Activated CD4-positive, CD25-positive, alpha-beta regulatory T cell (primary cell): ENCODE results near the gene CEP112.

Experiments
- DNase-seq, 4 experiments: peaks; one replicate each; lab custom pipeline; 2025; lab: John Stamatoyannopoulos, UW

The CEP112 gene

GRCh38 chr17:65730711-65731169 lies 461.2 kb downstream of the CEP112 start:
- no peak for DNase-seq

GRCh38 chr17:65729207-65729606 lies 462.7 kb downstream of the CEP112 start:
- DNase-seq: no peak

DNA sequence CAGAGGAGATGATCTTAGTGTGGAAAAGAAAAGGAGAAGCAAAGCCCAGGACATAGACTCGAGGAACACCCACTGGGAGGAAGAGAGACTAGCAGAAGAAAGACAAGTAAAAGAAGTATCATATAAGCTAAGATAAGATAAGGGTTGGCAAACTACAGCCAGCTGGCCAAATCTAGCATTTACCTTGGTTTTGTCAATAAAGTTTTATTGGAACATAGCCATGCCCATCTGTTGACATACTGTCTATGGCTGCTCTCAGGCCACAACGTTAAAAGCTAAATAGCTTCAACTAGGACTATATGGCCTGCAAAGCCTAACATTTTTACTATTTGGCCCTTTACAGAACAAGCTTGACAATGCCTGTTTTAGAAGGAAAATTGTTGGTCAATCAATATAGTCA lies 464.1 kb downstream of the CEP112 start:
- DNase-seq: no peak

GRCh38 chr17:65727246-65727645 lies 464.7 kb downstream of the CEP112 start:
- DNase-seq: no peak

GRCh38 chr17:65723431-65724151 lies 468.3 kb downstream of the CEP112 start:
- DNase-seq: no peak

DNA sequence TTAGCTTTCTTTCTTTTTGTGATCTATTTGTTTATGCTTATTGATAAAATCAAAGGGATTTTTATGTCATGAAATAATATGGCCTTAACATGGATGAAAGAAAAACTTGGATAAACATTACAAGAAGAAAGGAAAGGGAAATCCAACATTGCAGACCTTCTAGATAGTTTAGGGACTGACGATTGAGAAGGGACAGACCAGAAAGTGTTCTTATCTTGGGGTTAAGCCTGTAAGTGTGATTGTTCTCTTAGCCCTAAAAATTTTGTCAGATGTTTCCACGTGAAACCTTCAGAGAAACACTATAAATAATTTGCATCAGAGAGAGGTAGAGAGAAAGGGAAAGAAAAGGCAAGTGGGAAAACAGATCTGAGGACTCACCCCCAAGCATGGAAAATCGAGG lies 473.3 kb downstream of the CEP112 start:
- DNase-seq: no peak

GRCh38 chr17:65712383-65713267 lies 479.3 kb downstream of the CEP112 start:
- no peak for DNase-seq

GRCh38 chr17:65711671-65712276 lies 480.2 kb downstream of the CEP112 start:
- DNase-seq: no peak

GRCh38 chr17:65707780-65708179 lies 484.2 kb downstream of the CEP112 start:
- DNase-seq: no peak

DNA sequence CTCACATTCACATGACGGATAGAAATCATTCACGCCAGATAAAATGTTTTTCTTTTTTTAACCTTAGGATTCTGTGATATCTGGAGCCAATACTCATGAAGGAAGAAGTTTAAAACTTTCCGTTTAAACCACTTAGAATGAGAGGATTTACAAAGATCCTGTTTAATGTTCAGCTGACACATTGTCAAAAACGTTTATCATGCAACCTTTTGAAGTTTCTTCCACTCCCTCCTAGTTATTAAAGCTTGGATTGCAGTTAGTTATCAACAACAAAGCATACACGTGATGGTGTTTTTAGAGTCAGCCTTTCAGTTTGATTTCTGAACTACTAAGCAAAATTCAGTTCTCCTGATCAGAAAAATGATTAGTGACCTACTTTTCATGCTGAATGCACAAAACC lies 487.2 kb downstream of the CEP112 start:
- no peak for DNase-seq

DNA sequence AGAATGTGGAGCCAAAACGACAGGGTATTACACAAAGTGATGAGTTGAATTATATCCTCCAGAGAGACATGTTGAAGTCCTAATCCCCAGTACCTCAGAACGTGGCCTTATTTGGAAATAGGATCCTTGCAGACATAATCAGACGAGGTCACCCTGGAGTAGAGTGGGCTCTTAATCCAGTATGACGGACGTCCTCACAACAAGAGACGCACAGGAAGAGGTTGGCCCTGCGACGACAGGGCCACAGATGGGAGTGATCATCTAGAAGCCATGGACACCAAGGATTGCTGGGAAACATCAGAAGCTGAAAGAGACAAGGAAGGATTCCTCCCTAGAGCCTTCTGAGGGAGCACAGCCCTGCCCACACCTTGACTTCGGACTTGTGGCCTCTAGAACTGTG lies 488.0 kb downstream of the CEP112 start:
- no peak for DNase-seq

DNA sequence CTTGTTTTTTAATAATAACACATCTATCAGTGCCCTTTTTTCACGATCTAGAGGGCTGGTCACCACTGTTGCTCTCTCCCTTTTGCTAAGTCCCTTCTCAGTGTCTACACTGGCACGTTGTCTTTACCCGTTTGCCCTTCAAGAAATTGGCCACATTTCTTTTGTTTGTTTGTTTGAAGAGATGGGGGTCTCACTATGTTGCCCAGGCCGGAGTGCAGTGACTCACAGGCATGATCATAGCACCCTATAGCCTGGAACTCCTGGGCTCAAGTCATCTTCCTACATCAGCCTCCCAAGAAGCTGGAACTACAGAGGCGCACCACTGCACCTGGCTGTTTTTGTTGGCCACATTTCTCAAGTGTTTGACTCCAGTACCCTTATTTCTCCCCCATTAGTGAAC lies 492.5 kb downstream of the CEP112 start:
- no peak for DNase-seq

DNA sequence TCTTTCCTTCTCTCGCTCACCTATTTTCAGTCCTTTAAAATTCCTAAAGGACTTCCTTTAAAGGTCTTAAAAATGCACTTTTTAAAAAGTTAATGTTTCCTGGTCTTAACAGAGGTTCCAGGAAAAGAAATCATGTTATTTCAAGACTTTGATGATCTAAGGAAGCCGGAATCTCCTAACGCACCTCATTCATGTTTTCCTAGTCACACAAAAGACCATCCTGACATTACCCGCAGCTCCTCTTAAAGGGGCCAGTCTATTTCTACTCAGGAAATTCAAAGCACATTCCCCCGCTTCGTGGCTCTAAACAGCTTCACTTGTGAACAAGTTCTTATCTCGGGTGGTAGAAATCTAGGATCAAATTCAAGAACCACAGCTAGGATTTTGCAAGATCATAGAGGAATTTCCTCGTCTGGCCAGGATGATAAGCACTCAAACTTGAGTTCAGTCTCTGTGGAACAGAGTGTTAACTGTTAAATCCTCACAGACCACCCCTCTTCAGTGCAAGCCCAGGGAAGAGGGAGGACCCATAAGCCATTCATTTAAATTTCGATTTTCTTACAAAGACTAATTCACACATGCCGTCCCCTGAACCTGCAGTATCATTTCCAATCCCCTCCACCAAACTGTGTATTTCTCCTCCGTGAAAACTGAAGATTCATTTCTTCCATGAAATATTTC lies 493.4 kb downstream of the CEP112 start:
- DNase-seq: no peak

DNA sequence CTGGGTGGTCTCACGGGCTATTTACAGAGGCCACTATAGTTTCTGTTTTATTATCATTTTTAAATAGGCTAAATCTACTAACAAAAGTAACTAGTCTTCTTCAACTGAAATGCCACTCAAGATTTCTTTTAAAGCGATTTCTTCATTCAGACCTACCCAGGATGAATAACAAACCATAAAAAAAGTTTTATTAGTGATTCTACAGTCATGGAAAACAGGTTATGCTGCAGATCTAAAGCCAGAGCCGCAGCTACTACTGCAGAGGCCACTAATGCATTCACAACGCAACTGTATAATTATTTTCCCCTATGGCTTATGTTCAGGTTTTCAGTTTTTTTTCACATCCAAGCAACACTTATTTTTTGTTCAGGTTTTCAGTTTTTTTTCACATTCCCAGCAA lies 494.3 kb downstream of the CEP112 start:
- DNase-seq: no peak

DNA sequence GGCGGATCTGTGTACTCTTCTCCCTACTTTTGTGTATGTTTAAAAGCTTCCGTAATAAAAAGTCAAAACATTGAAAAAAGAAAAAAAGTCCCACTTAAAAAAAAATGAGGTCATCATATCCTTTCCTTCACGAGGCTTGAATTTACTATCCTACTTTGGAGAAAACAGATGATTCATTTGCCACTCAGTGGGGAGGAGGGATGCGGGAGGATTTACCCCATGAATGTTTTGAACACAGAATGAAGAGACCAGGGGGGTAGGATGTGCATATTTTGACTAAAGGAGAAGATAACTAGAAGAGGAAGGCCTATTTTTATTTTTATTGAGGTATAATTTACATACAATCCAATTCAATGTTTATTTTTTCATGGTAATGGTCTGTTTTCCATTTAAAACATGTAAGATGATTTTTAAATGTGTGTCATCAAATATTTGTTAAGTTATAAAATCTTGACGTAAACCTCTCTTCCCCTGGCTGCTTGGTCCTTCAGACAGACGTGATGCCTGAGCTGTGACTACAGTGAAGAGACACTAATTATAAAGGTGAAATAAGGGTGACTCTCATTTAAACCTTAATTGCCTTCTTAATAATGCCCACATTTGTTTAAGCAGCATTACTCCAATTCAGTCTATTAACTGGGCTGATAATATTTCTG lies 495.1 kb downstream of the CEP112 start:
- no peak for DNase-seq

DNA sequence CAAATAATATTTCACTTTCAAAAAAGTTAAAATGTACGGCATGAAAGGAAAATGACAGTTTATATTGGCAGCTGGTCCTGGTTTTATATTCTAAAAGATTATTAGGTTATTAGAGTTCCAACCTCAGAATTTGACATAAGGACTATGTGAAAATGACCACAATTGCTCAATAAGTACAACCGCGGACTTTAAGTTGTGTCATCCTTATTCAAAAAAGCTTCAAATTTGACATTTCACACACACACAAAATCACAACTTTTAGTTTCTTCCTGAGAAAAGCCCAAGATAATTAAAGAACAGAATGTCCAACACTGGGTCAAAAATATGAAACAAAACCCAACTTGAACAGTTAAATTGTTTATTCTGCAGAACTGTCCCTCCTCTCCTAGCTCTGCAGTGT lies 497.3 kb downstream of the CEP112 start:
- no peak for DNase-seq

GRCh38 chr17:65690626-65691310 lies 501.2 kb downstream of the CEP112 start:
- DNase-seq: no peak

GRCh38 chr17:65688307-65688706 lies 503.6 kb downstream of the CEP112 start:
- no peak for DNase-seq

GRCh38 chr17:65685110-65685509 lies 506.8 kb downstream of the CEP112 start:
- no peak for DNase-seq

GRCh38 chr17:65684631-65685030 lies 507.3 kb downstream of the CEP112 start:
- DNase-seq: no peak

DNA sequence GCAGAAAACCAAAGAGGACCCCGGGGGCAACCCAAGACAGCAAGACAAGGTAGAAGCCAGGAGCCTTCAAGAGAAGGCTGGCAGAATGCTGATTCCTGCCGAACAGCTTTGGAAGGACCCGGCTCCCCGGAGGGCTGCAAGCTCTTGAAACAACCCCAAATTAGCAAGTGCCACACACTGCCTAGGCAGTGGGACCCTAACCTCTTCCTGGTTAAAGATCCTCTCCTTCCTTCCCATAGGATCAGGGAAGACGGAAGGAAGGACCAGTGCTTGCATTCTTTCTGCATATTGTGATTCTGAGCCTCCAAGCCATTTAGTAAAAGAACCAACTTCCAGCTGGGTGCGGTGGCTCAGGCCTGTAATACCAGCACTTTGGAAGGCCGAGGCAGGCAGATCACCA lies 508.5 kb downstream of the CEP112 start:
- no peak for DNase-seq
